CD4-positive, alpha-beta T cell (primary cell): ENCODE measurements around the gene GSTCD. TPM values are rescaled to one million over a fixed set of nuclear protein-coding genes. Genes with fewer than 3 reads are reported as not detected.

Experiments
- ATAC-seq: fragments of 200-7000 bp; cut with Tn5 transposase; one replicate; pipeline ENCODE4 v1.10.0; 2022; ENCODE audit warnings: mild to moderate bottlenecking; ENCODE audit not compliant: poor library complexity
- CTCF ChIA-PET: fragments of 350-600 bp; sonication (Branson Sonifier 250); formaldehyde crosslinking; loops from one replicate; lab custom pipeline; 2021; ENCODE audit warnings: antibody characterized with exemption, inconsistent platforms; lab: Charles Lee
- POLR2A ChIA-PET: fragments of 350-600 bp; sonication (Branson Sonifier 250); formaldehyde crosslinking; loops from one replicate; lab custom pipeline; 2021; ENCODE audit warnings: antibody characterized with exemption, inconsistent platforms; lab: Charles Lee
- DNase-seq, 14 experiments: peaks; one replicate each; pipeline ENCODE4 v3.0.0-alpha.2; 2013 to 2020; ENCODE audit warnings: mixed read lengths in 2 of 14
- H3K27ac ChIP-seq, 2 donors: one replicate each; pipeline versions ENCODE4 v1.5.1 to v1.7.0; 2013; ENCODE audit warnings: low read length in 2 of 2, low read depth in 1 of 2, mild to moderate bottlenecking in 1 of 2
- H3K27me3 ChIP-seq, 2 experiments: 1 replicate in 1 of 2; 2 replicates in 1 of 2; pipeline versions ENCODE4 v1.6.1 to v1.7.0; 2013; ENCODE audit warnings: low read length in 2 of 2, control low read depth in 1 of 2, mild to moderate bottlenecking in 1 of 2, moderate library complexity in 1 of 2; ENCODE audit not compliant: insufficient read depth in 2 of 2, control insufficient read depth in 1 of 2
- H3K36me3 ChIP-seq: one replicate; pipeline ENCODE4 v1.6.1; 2013; ENCODE audit warnings: low read length, control low read depth; ENCODE audit not compliant: insufficient read depth
- H3K4me1 ChIP-seq: one replicate; pipeline ENCODE4 v1.6.1; 2013; ENCODE audit warnings: low read length, control low read depth; ENCODE audit not compliant: insufficient read depth
- H3K4me3 ChIP-seq: one replicate; pipeline ENCODE4 v1.5.1; 2013; ENCODE audit warnings: mild to moderate bottlenecking, low read length, moderate library complexity
- H3K9me3 ChIP-seq, 2 experiments: 1 replicate in 1 of 2; 2 replicates in 1 of 2; pipeline versions ENCODE4 v1.6.1 to v1.7.0; 2013; ENCODE audit warnings: low read length in 2 of 2, mild to moderate bottlenecking in 2 of 2, control low read depth in 1 of 2, moderate library complexity in 1 of 2; ENCODE audit not compliant: control insufficient read depth in 1 of 2, insufficient read depth in 1 of 2
- H3K27ac Mint-ChIP-seq: one replicate; pipeline ENCODE4 v1.8.0; 2020; ENCODE audit warnings: mixed read lengths
- H3K27me3 Mint-ChIP-seq: one replicate; pipeline ENCODE4 v1.8.0; 2021; ENCODE audit warnings: mixed read lengths
- H3K36me3 Mint-ChIP-seq: one replicate; pipeline ENCODE4 v1.8.0; 2021; ENCODE audit warnings: low read depth, mixed read lengths
- H3K4me1 Mint-ChIP-seq: one replicate; pipeline ENCODE4 v1.8.0; 2021; ENCODE audit warnings: low read depth, mixed read lengths
- H3K4me3 Mint-ChIP-seq: one replicate; pipeline ENCODE4 v1.8.0; 2020; ENCODE audit warnings: mild to moderate bottlenecking, mixed read lengths
- H3K9me3 Mint-ChIP-seq: one replicate; pipeline ENCODE4 v1.8.0; 2020; ENCODE audit warnings: mixed read lengths
- intact Hi-C, 2 experiments: fragments of 100-400 bp; cut with DNase I in 1 of 2; cut with micrococcal nuclease in 1 of 2; formaldehyde crosslinking; loops; one replicate each; pipeline versions ENCODE4 v1.15.1 to v1.9.0; 2023 to 2025; cut with DNase I, micrococcal nuclease
- total RNA-seq, 174 experiments: library from RNA in 2 of 174; stranded (reverse) in 2 of 174; gene quantifications; one replicate each; pipeline ENCODE4 v1.2.3 and lab custom pipeline; 2021 to 2026
- TF ChIP-seq, protein P1 (sequence below): fragments of 200-600 bp; IDR thresholded peaks from one replicate; pipeline ENCODE4 v1.8.0; 2022; ENCODE audit warnings: antibody characterized with exemption, mild to moderate bottlenecking

Gene GSTCD
- total RNA-seq, 2 experiments from 2014 or later, result 5.2 to 5.3 TPM

- Histone ChIP-seq H3K9me3 (peaks cover 0 to 3% of the 10 kb centered on the region in 2 experiments), H3K4me3 (no peak overlapping the region), H3K4me1 (no peaks in the 10 kb centered on the region), H3K27me3 (no peaks in the 10 kb centered on the region), H3K36me3 (no peaks in the 10 kb centered on the region), H3K27ac (no peak overlapping the region)
- POLR2A ChIA-PET, result no interaction called here
- no peak for DNase-seq
- H3K9me3 Mint-ChIP-seq, result no peaks in the 10 kb centered on the region
- peaks cover 22% of the 10 kb centered on the region for H3K27me3 Mint-ChIP-seq
- intact Hi-C loops, result no loop called here
- no peak overlapping the region for H3K27ac Mint-ChIP-seq
- TF ChIP-seq, protein P1, sequence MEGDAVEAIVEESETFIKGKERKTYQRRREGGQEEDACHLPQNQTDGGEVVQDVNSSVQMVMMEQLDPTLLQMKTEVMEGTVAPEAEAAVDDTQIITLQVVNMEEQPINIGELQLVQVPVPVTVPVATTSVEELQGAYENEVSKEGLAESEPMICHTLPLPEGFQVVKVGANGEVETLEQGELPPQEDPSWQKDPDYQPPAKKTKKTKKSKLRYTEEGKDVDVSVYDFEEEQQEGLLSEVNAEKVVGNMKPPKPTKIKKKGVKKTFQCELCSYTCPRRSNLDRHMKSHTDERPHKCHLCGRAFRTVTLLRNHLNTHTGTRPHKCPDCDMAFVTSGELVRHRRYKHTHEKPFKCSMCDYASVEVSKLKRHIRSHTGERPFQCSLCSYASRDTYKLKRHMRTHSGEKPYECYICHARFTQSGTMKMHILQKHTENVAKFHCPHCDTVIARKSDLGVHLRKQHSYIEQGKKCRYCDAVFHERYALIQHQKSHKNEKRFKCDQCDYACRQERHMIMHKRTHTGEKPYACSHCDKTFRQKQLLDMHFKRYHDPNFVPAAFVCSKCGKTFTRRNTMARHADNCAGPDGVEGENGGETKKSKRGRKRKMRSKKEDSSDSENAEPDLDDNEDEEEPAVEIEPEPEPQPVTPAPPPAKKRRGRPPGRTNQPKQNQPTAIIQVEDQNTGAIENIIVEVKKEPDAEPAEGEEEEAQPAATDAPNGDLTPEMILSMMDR, result no peak
- no peak overlapping the region for H3K4me3 Mint-ChIP-seq
- CTCF ChIA-PET, result no interaction called here
- no peak for ATAC-seq
- no peaks in the 10 kb centered on the region for H3K36me3 Mint-ChIP-seq
- H3K4me1 Mint-ChIP-seq, result no peaks in the 10 kb centered on the region
Observed at GRCh38 chr4:105871997-105872396, 163.4 kb downstream of the GSTCD start.

DNA sequence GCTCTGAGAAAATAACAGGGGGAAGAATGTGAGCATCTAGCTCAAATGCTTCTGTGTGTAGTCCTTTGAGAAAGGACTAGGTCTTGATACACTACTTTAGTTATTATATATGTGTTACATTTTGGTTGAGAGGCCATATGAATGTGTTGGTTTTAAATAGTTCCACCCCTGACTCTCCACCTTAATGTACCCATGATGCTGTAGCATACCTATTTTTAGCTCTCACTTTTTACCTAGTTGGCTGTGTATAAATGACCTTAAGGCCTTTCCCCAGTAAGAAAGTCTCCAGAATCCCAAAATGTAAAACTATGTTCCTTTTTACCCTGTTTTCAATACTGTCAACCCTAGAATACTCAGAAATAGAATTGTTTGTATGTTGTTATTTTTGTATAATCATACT lies 166.6 kb downstream of the GSTCD start:
- Histone ChIP-seq H3K27ac (no peak overlapping the region), H3K4me3 (no peak overlapping the region), H3K4me1 (no peaks in the 10 kb centered on the region), H3K36me3 (no peaks in the 10 kb centered on the region), H3K9me3 (peaks cover 0 to 3% of the 10 kb centered on the region in 2 experiments), H3K27me3 (no peaks in the 10 kb centered on the region)
- no peak for ATAC-seq
- CTCF ChIA-PET, result no interaction called here
- TF ChIP-seq, protein P1, result no peak
- DNase-seq, result no peak
- Mint-ChIP-seq H3K9me3 (no peaks in the 10 kb centered on the region), H3K27ac (no peak overlapping the region), H3K4me1 (no peaks in the 10 kb centered on the region), H3K36me3 (no peaks in the 10 kb centered on the region), H3K4me3 (no peak overlapping the region), H3K27me3 (peaks cover 32% of the 10 kb centered on the region)
- intact Hi-C loops, result no loop called here
- POLR2A ChIA-PET, result no interaction called here

- Histone ChIP-seq H3K27ac (no peak overlapping the region), H3K4me1 (no peaks in the 10 kb centered on the region), H3K4me3 (no peak overlapping the region), H3K36me3 (no peaks in the 10 kb centered on the region), H3K27me3 (no peaks in the 10 kb centered on the region), H3K9me3 (peaks cover 0 to 6% of the 10 kb centered on the region in 2 experiments)
- no peaks in the 10 kb centered on the region for H3K9me3 Mint-ChIP-seq
- ChIA-PET CTCF (no interaction called here), POLR2A (no interaction called here)
- no peak for ATAC-seq
- no peaks in the 10 kb centered on the region for H3K4me1 Mint-ChIP-seq
- no peaks in the 10 kb centered on the region for H3K36me3 Mint-ChIP-seq
- TF ChIP-seq, protein P1, result no peak
- peaks cover 25% of the 10 kb centered on the region for H3K27me3 Mint-ChIP-seq
- intact Hi-C loops, result no loop called here
- H3K27ac Mint-ChIP-seq, result no peak overlapping the region
- no peak overlapping the region for H3K4me3 Mint-ChIP-seq
- DNase-seq, result no peak
Observed at GRCh38 chr4:105878668-105879067, 170.1 kb downstream of the GSTCD start.
